ENCODE data around the gene NPEPPS. TPM values are rescaled to one million over a fixed set of nuclear protein-coding genes. Genes with fewer than 3 reads are reported as not detected.
"Not testable (repeated sequence)": the region's sequence is repeated elsewhere in the genome, so short reads cannot be mapped to it uniquely, and the experiment has no call there.

The NPEPPS gene
- total RNA-seq, 2 experiments from 2014 or later: 99.0 to 108 TPM

GRCh38 chr17:47519365-47519764 lies 11.5 kb upstream of the NPEPPS start:
- H3K36me3 Mint-ChIP-seq (ENCODE audit: low read depth); intact Hi-C loops (cut with micrococcal nuclease): not testable (repeated sequence)

DNA sequence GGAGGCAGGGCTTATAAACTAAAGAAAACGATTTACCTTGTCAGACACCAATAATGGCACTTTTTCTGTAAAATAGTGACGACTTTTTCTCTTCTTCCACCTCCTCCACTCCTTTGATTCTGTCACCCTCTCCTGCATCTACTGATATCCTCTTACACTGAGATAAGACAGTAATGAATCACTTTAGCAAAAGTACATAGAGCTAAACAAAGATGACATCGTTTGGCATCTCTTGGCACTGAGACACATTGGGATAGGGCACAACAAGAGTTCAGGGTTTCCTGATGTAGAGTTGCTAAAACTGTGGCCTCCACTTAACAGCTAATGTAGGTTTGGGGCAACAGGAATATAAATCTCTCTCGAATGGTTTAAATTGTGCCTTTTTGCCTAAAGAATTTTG lies 10.6 kb upstream of the NPEPPS start:
- CTCF ChIA-PET; H3K27me3 Mint-ChIP-seq; H3K36me3 Mint-ChIP-seq (ENCODE audit: low read depth); H3K9me3 Mint-ChIP-seq; H3K27ac Mint-ChIP-seq; ATAC-seq; intact Hi-C loops (cut with micrococcal nuclease); POLR2A ChIA-PET; H3K4me3 Mint-ChIP-seq; DNase-seq; H3K4me1 Mint-ChIP-seq (ENCODE audit: low read depth): not testable (repeated sequence)

More at GRCh38 chr17:47519365-47519764, 11.5 kb upstream of the NPEPPS start:
- H3K27ac Mint-ChIP-seq; H3K9me3 Mint-ChIP-seq; ATAC-seq; H3K27me3 Mint-ChIP-seq; CTCF ChIA-PET; POLR2A ChIA-PET; H3K4me1 Mint-ChIP-seq (ENCODE audit: low read depth); H3K4me3 Mint-ChIP-seq; DNase-seq: not testable (repeated sequence)

DNA sequence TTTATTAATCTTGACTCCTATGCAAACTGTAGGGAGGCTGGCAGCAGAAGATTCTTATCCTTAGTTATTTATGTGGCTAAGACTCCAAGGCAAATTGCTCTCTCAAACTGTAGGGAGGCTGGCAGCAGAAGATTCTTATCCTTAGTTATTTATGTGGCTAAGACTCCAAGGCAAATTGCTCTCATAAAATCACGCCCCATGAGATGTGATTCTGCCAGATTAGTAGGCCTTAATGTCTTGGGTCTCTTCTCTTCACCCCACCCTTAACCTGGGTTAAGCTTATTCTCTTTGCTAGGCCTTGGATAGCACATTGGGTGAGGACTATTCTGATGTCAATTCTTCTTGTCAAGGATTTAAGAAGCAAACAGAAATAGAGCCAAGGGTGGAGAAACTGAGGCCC lies 9.5 kb upstream of the NPEPPS start:
- H3K4me3 Mint-ChIP-seq; ATAC-seq; CTCF ChIA-PET; H3K36me3 Mint-ChIP-seq (ENCODE audit: low read depth); H3K4me1 Mint-ChIP-seq (ENCODE audit: low read depth); H3K9me3 Mint-ChIP-seq; H3K27ac Mint-ChIP-seq; intact Hi-C loops (cut with micrococcal nuclease); H3K27me3 Mint-ChIP-seq; DNase-seq; POLR2A ChIA-PET: not testable (repeated sequence)

DNA sequence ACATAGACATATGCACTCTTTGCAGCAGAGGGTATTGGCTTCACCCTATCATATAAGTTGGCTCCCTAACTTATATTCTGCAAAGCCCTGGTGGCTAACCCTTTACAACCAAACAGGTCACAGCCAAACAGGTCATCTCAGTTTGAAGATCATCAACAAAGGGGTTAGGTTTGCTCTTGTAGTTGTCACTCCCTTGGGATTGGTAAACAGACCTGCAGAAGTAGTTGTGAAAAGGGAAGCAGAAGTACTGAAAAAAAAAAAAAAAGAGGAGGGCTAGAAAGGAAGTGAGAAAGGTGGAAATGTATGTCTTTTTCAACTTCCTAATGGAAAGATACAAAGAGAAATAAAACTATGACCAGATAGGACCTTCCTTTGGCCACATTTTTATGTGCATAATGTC lies 8.6 kb upstream of the NPEPPS start:
- POLR2A ChIA-PET; DNase-seq; H3K4me1 Mint-ChIP-seq (ENCODE audit: low read depth); intact Hi-C loops (cut with micrococcal nuclease); H3K9me3 Mint-ChIP-seq; H3K27me3 Mint-ChIP-seq; H3K27ac Mint-ChIP-seq; ATAC-seq; CTCF ChIA-PET; H3K36me3 Mint-ChIP-seq (ENCODE audit: low read depth); H3K4me3 Mint-ChIP-seq: not testable (repeated sequence)

DNA sequence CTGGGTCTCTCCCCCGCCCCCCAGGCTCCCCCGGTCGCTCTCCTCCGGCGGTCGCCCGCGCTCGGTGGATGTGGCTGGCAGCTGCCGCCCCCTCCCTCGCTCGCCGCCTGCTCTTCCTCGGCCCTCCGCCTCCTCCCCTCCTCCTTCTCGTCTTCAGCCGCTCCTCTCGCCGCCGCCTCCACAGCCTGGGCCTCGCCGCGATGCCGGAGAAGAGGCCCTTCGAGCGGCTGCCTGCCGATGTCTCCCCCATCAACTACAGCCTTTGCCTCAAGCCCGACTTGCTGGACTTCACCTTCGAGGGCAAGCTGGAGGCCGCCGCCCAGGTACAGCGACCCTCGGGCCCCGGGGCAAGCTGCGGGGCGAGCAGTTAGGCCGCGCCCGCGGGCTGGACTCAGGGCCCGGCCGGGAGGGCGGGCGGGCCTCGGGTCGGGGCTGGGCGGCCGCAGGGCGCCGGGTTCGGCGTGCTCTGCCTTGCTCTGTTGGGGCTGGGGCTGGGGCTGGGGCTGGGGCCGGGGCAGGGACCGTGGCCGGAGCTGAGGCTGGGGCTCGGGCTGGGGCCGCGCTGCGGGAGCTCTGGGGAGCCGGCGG lies 419 bp downstream of the NPEPPS start:
- ATAC-seq: peak; percentile 45
- Mint-ChIP-seq H3K27ac (peak overlapping the region; percentile 92), H3K4me3 (peak overlapping the region; percentile 93), H3K36me3 (ENCODE audit: low read depth) (peaks cover 10% of the 10 kb centered on the region)
- DNase-seq: peak; percentile 21
- H3K27me3 Mint-ChIP-seq; intact Hi-C loops (cut with micrococcal nuclease); POLR2A ChIA-PET; H3K9me3 Mint-ChIP-seq; H3K4me1 Mint-ChIP-seq (ENCODE audit: low read depth): not testable (repeated sequence)
- CTCF ChIA-PET: interaction anchor here (1.0 kb wide), 1 partner anchor 85 kb away, joined by 3 read pairs; no protein-coding TSS in a partner anchor

- ATAC-seq; CTCF ChIA-PET; H3K27ac Mint-ChIP-seq; H3K36me3 Mint-ChIP-seq (ENCODE audit: low read depth); DNase-seq; H3K27me3 Mint-ChIP-seq; H3K4me1 Mint-ChIP-seq (ENCODE audit: low read depth); H3K4me3 Mint-ChIP-seq; intact Hi-C loops (cut with micrococcal nuclease); POLR2A ChIA-PET; H3K9me3 Mint-ChIP-seq: not testable (repeated sequence)
Observed at GRCh38 chr17:47539085-47539484, 8.2 kb downstream of the NPEPPS start.

GRCh38 chr17:47541676-47542075 lies 10.8 kb downstream of the NPEPPS start:
- H3K27ac Mint-ChIP-seq; ATAC-seq; H3K36me3 Mint-ChIP-seq (ENCODE audit: low read depth); H3K27me3 Mint-ChIP-seq; H3K4me1 Mint-ChIP-seq (ENCODE audit: low read depth); DNase-seq; intact Hi-C loops (cut with micrococcal nuclease); H3K4me3 Mint-ChIP-seq; H3K9me3 Mint-ChIP-seq: not testable (repeated sequence)
- CTCF ChIA-PET: interaction anchor here (1.1 kb wide), 1 partner anchor 74 kb away, joined by 6 read pairs; no protein-coding TSS in a partner anchor
- POLR2A ChIA-PET: interaction anchor here (0.6 kb wide), 1 partner anchor 118 kb away, joined by 3 read pairs; no protein-coding TSS in a partner anchor

DNA sequence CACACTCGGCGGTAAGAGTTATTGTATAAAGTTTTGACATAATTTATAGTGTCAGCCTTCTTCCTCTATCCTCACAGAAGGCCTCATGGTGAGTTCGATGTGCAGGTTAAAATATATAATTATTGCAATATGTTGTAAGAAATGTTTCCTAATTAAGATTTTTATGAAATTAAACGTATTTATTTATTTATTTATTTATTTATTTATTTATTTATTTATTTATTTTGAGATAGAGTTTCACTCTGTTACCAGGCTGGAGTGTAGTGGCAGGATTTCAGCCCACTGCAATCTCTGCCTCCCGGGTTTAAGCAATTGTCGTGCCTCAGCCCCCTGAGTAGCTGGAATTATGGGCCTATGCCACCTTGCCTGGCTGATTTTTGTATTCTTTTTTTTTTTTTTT lies 13.4 kb downstream of the NPEPPS start:
- ATAC-seq; H3K4me3 Mint-ChIP-seq; H3K9me3 Mint-ChIP-seq; POLR2A ChIA-PET; DNase-seq; intact Hi-C loops (cut with micrococcal nuclease); H3K27ac Mint-ChIP-seq; H3K4me1 Mint-ChIP-seq (ENCODE audit: low read depth); H3K27me3 Mint-ChIP-seq; CTCF ChIA-PET: not testable (repeated sequence)
- peaks cover 10% of the 10 kb centered on the region for H3K36me3 Mint-ChIP-seq (ENCODE audit: low read depth)

DNA sequence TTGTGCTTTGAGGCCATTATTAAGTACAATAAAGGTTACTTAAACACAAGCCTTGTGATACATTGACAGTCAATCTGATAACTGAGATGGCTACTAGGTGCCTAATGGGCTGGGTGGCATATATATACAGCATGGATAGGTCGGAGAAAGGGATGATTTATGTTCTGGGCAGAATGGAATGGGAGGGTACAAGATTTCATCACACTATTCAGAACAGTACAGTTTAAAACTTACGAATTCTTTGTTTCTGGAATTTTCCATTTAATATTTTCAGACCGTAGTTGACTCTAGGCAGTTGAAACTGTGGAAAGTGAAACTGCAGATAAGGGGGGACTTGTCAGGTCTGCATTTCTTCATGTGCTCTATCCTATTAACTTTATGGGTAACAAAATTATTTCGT lies 23.8 kb downstream of the NPEPPS start:
- H3K27me3 Mint-ChIP-seq; POLR2A ChIA-PET; CTCF ChIA-PET; DNase-seq; ATAC-seq; H3K9me3 Mint-ChIP-seq; intact Hi-C loops (cut with micrococcal nuclease); H3K36me3 Mint-ChIP-seq (ENCODE audit: low read depth); H3K4me1 Mint-ChIP-seq (ENCODE audit: low read depth); H3K4me3 Mint-ChIP-seq: not testable (repeated sequence)
- H3K27ac Mint-ChIP-seq: peak overlapping the region; percentile 9

DNA sequence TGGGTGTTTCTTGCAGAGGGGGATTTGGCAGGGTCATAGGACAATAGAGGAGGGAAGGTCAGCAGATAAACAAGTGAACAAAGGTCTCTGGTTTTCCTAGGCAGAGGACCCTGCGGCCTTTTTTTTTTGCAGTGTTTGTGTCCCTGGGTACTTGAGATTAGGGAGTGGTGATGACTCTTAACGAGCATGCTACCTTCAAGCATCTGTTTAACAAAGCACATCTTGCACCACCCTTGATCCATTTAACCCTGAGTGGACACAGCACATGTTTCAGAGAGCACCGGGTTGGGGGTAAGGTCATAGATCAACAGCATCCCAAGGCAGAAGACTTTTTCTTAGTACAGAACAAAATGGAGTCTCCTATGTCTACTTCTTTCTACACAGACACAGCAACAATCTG lies 25.2 kb downstream of the NPEPPS start:
- CTCF ChIA-PET, ATAC-seq, H3K27ac Mint-ChIP-seq: not testable (repeated sequence)

DNA sequence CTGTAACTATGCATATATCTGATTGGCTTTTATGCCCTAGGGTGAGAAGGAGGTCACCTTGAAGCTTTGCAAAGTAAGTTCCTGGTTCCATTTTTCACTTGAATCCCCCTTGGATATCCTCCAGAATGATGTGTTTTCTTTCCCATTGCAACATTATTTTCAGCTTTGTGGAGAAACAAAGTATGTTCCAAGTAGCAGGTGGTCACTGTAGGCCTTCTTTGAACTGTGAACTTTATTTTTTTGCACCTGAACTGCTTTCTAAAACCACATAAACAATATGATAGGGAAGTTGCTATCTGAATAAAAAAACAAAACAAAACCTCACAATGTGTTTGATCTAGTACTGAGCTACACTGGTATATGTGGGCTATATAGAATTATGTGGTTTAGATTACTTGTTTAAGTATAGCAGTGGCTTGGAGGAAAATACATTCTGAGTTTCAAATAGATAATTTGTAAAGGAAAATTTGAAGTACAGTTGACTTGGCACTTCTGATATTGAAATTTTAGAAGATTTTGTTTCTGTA lies 29.7 kb downstream of the NPEPPS start:
- intact Hi-C loops (cut with micrococcal nuclease); H3K9me3 Mint-ChIP-seq; DNase-seq; CTCF ChIA-PET; H3K4me3 Mint-ChIP-seq; H3K36me3 Mint-ChIP-seq (ENCODE audit: low read depth); ATAC-seq; H3K27ac Mint-ChIP-seq; POLR2A ChIA-PET; H3K27me3 Mint-ChIP-seq: not testable (repeated sequence)
- H3K4me1 Mint-ChIP-seq (ENCODE audit: low read depth): peaks cover 18% of the 10 kb centered on the region

More for the DNA sequence above, 25.2 kb downstream of the NPEPPS start:
- DNase-seq; H3K36me3 Mint-ChIP-seq (ENCODE audit: low read depth); POLR2A ChIA-PET; H3K9me3 Mint-ChIP-seq; intact Hi-C loops (cut with micrococcal nuclease); H3K27me3 Mint-ChIP-seq; H3K4me3 Mint-ChIP-seq: not testable (repeated sequence)
- peaks cover 14% of the 10 kb centered on the region for H3K4me1 Mint-ChIP-seq (ENCODE audit: low read depth)

GRCh38 chr17:47561698-47562405 lies 30.9 kb downstream of the NPEPPS start:
- POLR2A ChIA-PET; H3K9me3 Mint-ChIP-seq; H3K4me3 Mint-ChIP-seq; DNase-seq; CTCF ChIA-PET; H3K27me3 Mint-ChIP-seq; H3K36me3 Mint-ChIP-seq (ENCODE audit: low read depth); intact Hi-C loops (cut with micrococcal nuclease); ATAC-seq: not testable (repeated sequence)
- Mint-ChIP-seq H3K27ac (peak overlapping the region; percentile 30), H3K4me1 (ENCODE audit: low read depth) (peaks cover 19% of the 10 kb centered on the region)
